ENCODE results near the gene NIPSNAP3A.
"Not testable (repeated sequence)": the region's sequence is repeated elsewhere in the genome, so short reads cannot be mapped to it uniquely, and the experiment has no call there.

NIPSNAP3A gene

GRCh38 chr9:104750185-104750767 is 2.8 kb downstream of the NIPSNAP3A start:
- H2AFZ ChIP-seq (ENCODE audit: low read depth, low read length) = no peak overlapping the region
- H3K27me3 ChIP-seq (ENCODE audit: insufficient read depth, low read length) = peaks cover 7% of the 10 kb centered on the region
- H3K4me1 ChIP-seq (ENCODE audit: insufficient read depth, low read length) = peaks cover 6% of the 10 kb centered on the region
- no peak overlapping the region for H3K4me3 ChIP-seq (ENCODE audit: low read length)
- H3K36me3 ChIP-seq (ENCODE audit: insufficient read depth, low read length) = no peaks in the 10 kb centered on the region
- no peaks in the 10 kb centered on the region for H3K9me3 ChIP-seq (ENCODE audit: low read length)

GRCh38 chr9:104758974-104759373 is 11.5 kb downstream of the NIPSNAP3A start:
- Histone ChIP-seq H3K4me1 (ENCODE audit: insufficient read depth, low read length) (no peaks in the 10 kb centered on the region), H3K4me3 (ENCODE audit: low read length) (no peak overlapping the region), H3K9me3 (ENCODE audit: low read length) (no peaks in the 10 kb centered on the region), H3K36me3 (ENCODE audit: insufficient read depth, low read length) (peaks cover 2% of the 10 kb centered on the region), H2AFZ (ENCODE audit: low read depth, low read length) (no peak overlapping the region), H3K27me3 (ENCODE audit: insufficient read depth, low read length) (no peaks in the 10 kb centered on the region)

GRCh38 chr9:104765138-104765537 is 17.7 kb downstream of the NIPSNAP3A start:
- H3K4me1 ChIP-seq (ENCODE audit: insufficient read depth, low read length) = no peaks in the 10 kb centered on the region
- no peaks in the 10 kb centered on the region for H3K27me3 ChIP-seq (ENCODE audit: insufficient read depth, low read length)
- no peaks in the 10 kb centered on the region for H3K36me3 ChIP-seq (ENCODE audit: insufficient read depth, low read length)
- H3K4me3 ChIP-seq (ENCODE audit: low read length) = no peak overlapping the region
- H3K9me3 ChIP-seq (ENCODE audit: low read length) = no peaks in the 10 kb centered on the region
- no peak overlapping the region for H2AFZ ChIP-seq (ENCODE audit: low read depth, low read length)

- Histone ChIP-seq H3K27me3 (ENCODE audit: insufficient read depth, low read length) (no peaks in the 10 kb centered on the region), H3K4me1 (ENCODE audit: insufficient read depth, low read length) (no peaks in the 10 kb centered on the region), H3K4me3 (ENCODE audit: low read length) (no peak overlapping the region), H3K36me3 (ENCODE audit: insufficient read depth, low read length) (no peaks in the 10 kb centered on the region), H2AFZ (ENCODE audit: low read depth, low read length) (no peak overlapping the region), H3K9me3 (ENCODE audit: low read length) (no peaks in the 10 kb centered on the region)
Measured at GRCh38 chr9:104766025-104766424, 18.5 kb downstream of the NIPSNAP3A start.

- no peak overlapping the region for H3K4me3 ChIP-seq (ENCODE audit: low read length)
Measured at GRCh38 chr9:104767507-104767906, 20.0 kb downstream of the NIPSNAP3A start.

GRCh38 chr9:104769029-104769428 is 21.5 kb downstream of the NIPSNAP3A start:
- H3K4me1 ChIP-seq (ENCODE audit: insufficient read depth, low read length); H3K4me3 ChIP-seq (ENCODE audit: low read length); H3K27me3 ChIP-seq (ENCODE audit: insufficient read depth, low read length); H3K36me3 ChIP-seq (ENCODE audit: insufficient read depth, low read length); H2AFZ ChIP-seq (ENCODE audit: low read depth, low read length); H3K9me3 ChIP-seq (ENCODE audit: low read length): not testable (repeated sequence)

More at GRCh38 chr9:104767507-104767906, 20.0 kb downstream of the NIPSNAP3A start:
- Histone ChIP-seq H3K4me1 (ENCODE audit: insufficient read depth, low read length) (no peaks in the 10 kb centered on the region), H3K9me3 (ENCODE audit: low read length) (no peaks in the 10 kb centered on the region), H2AFZ (ENCODE audit: low read depth, low read length) (no peak overlapping the region), H3K36me3 (ENCODE audit: insufficient read depth, low read length) (no peaks in the 10 kb centered on the region), H3K27me3 (ENCODE audit: insufficient read depth, low read length) (no peaks in the 10 kb centered on the region)

GRCh38 chr9:104769655-104770054 is 22.2 kb downstream of the NIPSNAP3A start:
- H3K36me3 ChIP-seq (ENCODE audit: insufficient read depth, low read length) = no peaks in the 10 kb centered on the region
- H3K4me1 ChIP-seq (ENCODE audit: insufficient read depth, low read length) = no peaks in the 10 kb centered on the region
- no peak overlapping the region for H2AFZ ChIP-seq (ENCODE audit: low read depth, low read length)
- H3K9me3 ChIP-seq (ENCODE audit: low read length) = no peaks in the 10 kb centered on the region
- no peaks in the 10 kb centered on the region for H3K27me3 ChIP-seq (ENCODE audit: insufficient read depth, low read length)
- H3K4me3 ChIP-seq (ENCODE audit: low read length) = no peak overlapping the region

GRCh38 chr9:104772714-104773510 is 25.4 kb downstream of the NIPSNAP3A start:
- Histone ChIP-seq H3K27me3 (ENCODE audit: insufficient read depth, low read length) (no peaks in the 10 kb centered on the region), H3K36me3 (ENCODE audit: insufficient read depth, low read length) (no peaks in the 10 kb centered on the region), H3K4me3 (ENCODE audit: low read length) (no peak overlapping the region), H2AFZ (ENCODE audit: low read depth, low read length) (no peak overlapping the region), H3K9me3 (ENCODE audit: low read length) (no peaks in the 10 kb centered on the region), H3K4me1 (ENCODE audit: insufficient read depth, low read length) (no peaks in the 10 kb centered on the region)

GRCh38 chr9:104774132-104774531 is 26.6 kb downstream of the NIPSNAP3A start:
- no peaks in the 10 kb centered on the region for H3K36me3 ChIP-seq (ENCODE audit: insufficient read depth, low read length)
- H3K9me3 ChIP-seq (ENCODE audit: low read length) = no peaks in the 10 kb centered on the region
- no peak overlapping the region for H2AFZ ChIP-seq (ENCODE audit: low read depth, low read length)
- H3K4me1 ChIP-seq (ENCODE audit: insufficient read depth, low read length) = no peaks in the 10 kb centered on the region
- no peak overlapping the region for H3K4me3 ChIP-seq (ENCODE audit: low read length)
- no peaks in the 10 kb centered on the region for H3K27me3 ChIP-seq (ENCODE audit: insufficient read depth, low read length)

GRCh38 chr9:104774831-104775573 is 27.5 kb downstream of the NIPSNAP3A start:
- no peak overlapping the region for H2AFZ ChIP-seq (ENCODE audit: low read depth, low read length)
- H3K4me3 ChIP-seq (ENCODE audit: low read length) = no peak overlapping the region
- H3K4me1 ChIP-seq (ENCODE audit: insufficient read depth, low read length) = no peaks in the 10 kb centered on the region
- no peaks in the 10 kb centered on the region for H3K27me3 ChIP-seq (ENCODE audit: insufficient read depth, low read length)
- H3K9me3 ChIP-seq (ENCODE audit: low read length) = no peaks in the 10 kb centered on the region
- no peaks in the 10 kb centered on the region for H3K36me3 ChIP-seq (ENCODE audit: insufficient read depth, low read length)

GRCh38 chr9:104775574-104775936 is 28.1 kb downstream of the NIPSNAP3A start:
- Histone ChIP-seq H3K36me3 (ENCODE audit: insufficient read depth, low read length) (no peaks in the 10 kb centered on the region), H3K27me3 (ENCODE audit: insufficient read depth, low read length) (no peaks in the 10 kb centered on the region), H3K4me1 (ENCODE audit: insufficient read depth, low read length) (no peaks in the 10 kb centered on the region), H3K4me3 (ENCODE audit: low read length) (no peak overlapping the region), H2AFZ (ENCODE audit: low read depth, low read length) (no peak overlapping the region), H3K9me3 (ENCODE audit: low read length) (no peaks in the 10 kb centered on the region)

- H3K9me3 ChIP-seq (ENCODE audit: low read length) = no peaks in the 10 kb centered on the region
- H3K4me3 ChIP-seq (ENCODE audit: low read length) = no peak overlapping the region
- H2AFZ ChIP-seq (ENCODE audit: low read depth, low read length) = no peak overlapping the region
- H3K4me1 ChIP-seq (ENCODE audit: insufficient read depth, low read length) = no peaks in the 10 kb centered on the region
- no peaks in the 10 kb centered on the region for H3K36me3 ChIP-seq (ENCODE audit: insufficient read depth, low read length)
- no peaks in the 10 kb centered on the region for H3K27me3 ChIP-seq (ENCODE audit: insufficient read depth, low read length)
Measured at GRCh38 chr9:104775976-104776375, 28.5 kb downstream of the NIPSNAP3A start.

GRCh38 chr9:104776797-104777196 is 29.3 kb downstream of the NIPSNAP3A start:
- no peaks in the 10 kb centered on the region for H3K27me3 ChIP-seq (ENCODE audit: insufficient read depth, low read length)
- no peak overlapping the region for H2AFZ ChIP-seq (ENCODE audit: low read depth, low read length)
- no peaks in the 10 kb centered on the region for H3K9me3 ChIP-seq (ENCODE audit: low read length)
- H3K4me1 ChIP-seq (ENCODE audit: insufficient read depth, low read length) = no peaks in the 10 kb centered on the region
- no peak overlapping the region for H3K4me3 ChIP-seq (ENCODE audit: low read length)
- H3K36me3 ChIP-seq (ENCODE audit: insufficient read depth, low read length) = no peaks in the 10 kb centered on the region

Data from neuron (in vitro differentiated cells).